GM23248 (cell line): ENCODE results near the gene GLT6D1. TPM values are rescaled to one million over a fixed set of nuclear protein-coding genes. Genes with fewer than 3 reads are reported as not detected.
"Not testable (repeated sequence)": the region's sequence is repeated elsewhere in the genome, so short reads cannot be mapped to it uniquely, and the experiment has no call there.

ENCODE experiments used
- DNase-seq: peaks from one replicate; pipeline ENCODE4 v3.0.0-alpha.2; 2015
- H2AFZ ChIP-seq: fragments of 200-600 bp; sonication (generic); 2 replicates; pipeline ENCODE4 v1.6.1; 2016; ENCODE audit warnings: antibody characterized with exemption
- H3F3A ChIP-seq: fragments of 200-600 bp; sonication (generic); 2 replicates; pipeline ENCODE4 v1.6.1; 2016; ENCODE audit warnings: mild to moderate bottlenecking, antibody characterized with exemption, mixed run types; ENCODE audit not compliant: insufficient read depth
- H3K27ac ChIP-seq: fragments of 200-600 bp; sonication (generic); 2 replicates; pipeline ENCODE4 v1.5.1; 2016; ENCODE audit warnings: mild to moderate bottlenecking
- H3K27me3 ChIP-seq: fragments of 200-600 bp; sonication (generic); replicated peaks from 2 replicates; pipeline ENCODE4 v1.6.1; 2016; ENCODE audit warnings: mild to moderate bottlenecking; ENCODE audit not compliant: insufficient read depth
- H3K36me3 ChIP-seq: fragments of 200-600 bp; sonication (generic); 2 replicates; pipeline ENCODE4 v1.6.1; 2016; ENCODE audit warnings: low read depth, mild to moderate bottlenecking
- H3K4me1 ChIP-seq: fragments of 200-600 bp; sonication (generic); 2 replicates; pipeline ENCODE4 v1.6.1; 2016; ENCODE audit warnings: mild to moderate bottlenecking; ENCODE audit not compliant: insufficient read depth
- H3K4me2 ChIP-seq: fragments of 200-600 bp; sonication (generic); one replicate; pipeline ENCODE4 v1.6.1; 2016; ENCODE audit warnings: mild to moderate bottlenecking; ENCODE audit not compliant: unreplicated experiment
- H3K4me3 ChIP-seq: fragments of 200-600 bp; sonication (generic); 2 replicates; pipeline ENCODE4 v1.5.1; 2016; ENCODE audit warnings: mild to moderate bottlenecking
- H3K79me2 ChIP-seq: fragments of 200-600 bp; sonication (generic); 2 replicates; pipeline ENCODE4 v1.6.1; 2016; ENCODE audit warnings: mild to moderate bottlenecking; ENCODE audit not compliant: insufficient read depth
- H3K9ac ChIP-seq: fragments of 200-600 bp; sonication (generic); 2 replicates; pipeline ENCODE4 v1.6.1; 2016; ENCODE audit warnings: mild to moderate bottlenecking
- H3K9me2 ChIP-seq: fragments of 200-600 bp; sonication (generic); 2 replicates; pipeline ENCODE4 v1.6.1; 2016; ENCODE audit warnings: mixed run types, mild to moderate bottlenecking, moderate library complexity; ENCODE audit not compliant: insufficient read depth
- H3K9me3 ChIP-seq: fragments of 200-600 bp; sonication (generic); one replicate; pipeline ENCODE4 v1.6.1; 2017; ENCODE audit warnings: low read depth
- H4K20me1 ChIP-seq: fragments of 200-600 bp; sonication (generic); 2 replicates; pipeline ENCODE4 v1.6.0; 2016; ENCODE audit not compliant: insufficient read depth
- EZH2 ChIP-seq: fragments of 200-600 bp; sonication (generic); IDR thresholded peaks from 2 replicates; pipeline ENCODE4 v1.6.1; 2018; ENCODE audit warnings: antibody characterized with exemption, mild to moderate bottlenecking; ENCODE audit not compliant: insufficient read depth, poor library complexity, severe bottlenecking
- EZH2phosphoT487 ChIP-seq: fragments of 200-600 bp; sonication (generic); IDR thresholded peaks from 2 replicates; pipeline ENCODE4 v1.6.1; 2018; ENCODE audit warnings: antibody characterized with exemption, moderate library complexity, mild to moderate bottlenecking, low read depth; ENCODE audit not compliant: insufficient read depth
- WGBS, 2 experiments: methylation state at CpG; one replicate each; pipeline ENCODE4 v1.1.6; 2015 to 2017; ENCODE audit warnings: low lambda C conversion rate in 2 of 2, low coverage in 1 of 2; ENCODE audit errors: missing lambda C conversion rate in 2 of 2; 5-methylcytosine and 5-hydroxymethylcytosine counted together
- in situ Hi-C: fragments of 300-500 bp; cut with MboI; formaldehyde crosslinking; loops from 2 replicates; pipeline ENCODE4 v1.15.0; 2020
- polyA plus RNA-seq: library from polyadenylated mRNA; unstranded; fragments of >200 nt; fragmentation: Nextera tagmentation; extraction: Ambion mirVana; gene quantifications from 2 replicates; pipeline ENCODE4 v1.2.1, GENCODE V29; 2016
- total RNA-seq: library from RNA; depleted of rRNA; stranded (reverse); fragments of >200 nt; shearing (Covaris generic); gene quantifications from 2 replicates; pipeline ENCODE4 v1.2.3, GENCODE V29; 2014

Gene GLT6D1
- total and polyA plus RNA-seq, 2 experiments from 2014 or later: not detected

DNA sequence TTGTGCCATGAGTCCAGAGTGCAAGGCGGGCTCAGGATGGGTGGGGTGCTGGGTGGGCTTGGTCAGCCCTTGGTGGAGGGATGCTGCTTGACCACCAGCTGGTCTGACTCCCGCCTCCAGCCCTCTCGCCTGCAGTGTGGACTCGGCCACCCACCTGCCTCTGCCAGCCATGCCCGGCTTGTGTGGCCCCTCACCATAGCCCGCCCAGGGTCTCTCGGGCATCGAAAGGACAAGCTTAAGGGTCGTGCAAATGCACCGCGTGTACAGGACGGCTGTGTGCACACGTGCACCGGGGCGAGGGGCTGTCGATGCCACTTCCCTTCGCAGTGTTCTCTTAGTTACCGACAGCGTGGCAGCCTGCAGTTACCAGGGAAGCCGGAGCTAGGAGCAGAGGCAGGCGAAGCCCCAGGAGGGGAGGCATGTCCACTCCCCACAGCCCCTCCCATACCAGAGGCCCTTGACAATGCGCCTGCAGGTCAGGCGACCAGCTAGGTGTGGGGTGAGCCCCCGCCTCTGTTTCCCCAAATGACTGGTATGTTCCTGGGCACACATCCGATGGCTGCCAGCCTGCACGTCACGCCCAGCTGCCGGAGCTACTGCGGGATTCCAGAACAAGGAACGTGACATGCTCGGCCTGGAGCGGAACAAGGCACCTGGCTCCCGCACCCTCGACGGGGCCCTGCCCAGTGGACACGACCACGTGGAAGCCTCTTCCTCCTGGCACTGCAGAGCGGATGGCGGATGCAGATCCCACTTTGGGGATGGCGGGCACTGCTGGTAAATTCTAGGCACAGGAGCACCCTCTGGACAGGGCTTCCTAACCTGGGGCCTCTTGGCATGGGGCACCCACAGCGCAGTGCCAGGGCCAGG, 31.6 kb upstream of the GLT6D1 start:
- Histone ChIP-seq H3K9me2 (no peaks in the 10 kb centered on the region), H3K27ac (no peak overlapping the region), H3K79me2 (no peaks in the 10 kb centered on the region), H3K27me3 (peaks cover 7% of the 10 kb centered on the region; the same call in 1 of the 2 replicates), H4K20me1 (no peaks in the 10 kb centered on the region), H3K9me3 (no peaks in the 10 kb centered on the region), H2AFZ (no peak overlapping the region), H3K36me3 (no peaks in the 10 kb centered on the region), H3K9ac (no peak overlapping the region), H3F3A (no peaks in the 10 kb centered on the region), H3K4me3 (no peak overlapping the region), H3K4me2 (no peak overlapping the region), H3K4me1 (no peaks in the 10 kb centered on the region)
- 59 to 60% methylated on average over 39 to 41 of the region's 41 CpGs for WGBS, 2 experiments
- DNase-seq: no peak
- TF ChIP-seq EZH2 (no peak), EZH2phosphoT487 (no peak)
- in situ Hi-C loops: no loop called here

DNA sequence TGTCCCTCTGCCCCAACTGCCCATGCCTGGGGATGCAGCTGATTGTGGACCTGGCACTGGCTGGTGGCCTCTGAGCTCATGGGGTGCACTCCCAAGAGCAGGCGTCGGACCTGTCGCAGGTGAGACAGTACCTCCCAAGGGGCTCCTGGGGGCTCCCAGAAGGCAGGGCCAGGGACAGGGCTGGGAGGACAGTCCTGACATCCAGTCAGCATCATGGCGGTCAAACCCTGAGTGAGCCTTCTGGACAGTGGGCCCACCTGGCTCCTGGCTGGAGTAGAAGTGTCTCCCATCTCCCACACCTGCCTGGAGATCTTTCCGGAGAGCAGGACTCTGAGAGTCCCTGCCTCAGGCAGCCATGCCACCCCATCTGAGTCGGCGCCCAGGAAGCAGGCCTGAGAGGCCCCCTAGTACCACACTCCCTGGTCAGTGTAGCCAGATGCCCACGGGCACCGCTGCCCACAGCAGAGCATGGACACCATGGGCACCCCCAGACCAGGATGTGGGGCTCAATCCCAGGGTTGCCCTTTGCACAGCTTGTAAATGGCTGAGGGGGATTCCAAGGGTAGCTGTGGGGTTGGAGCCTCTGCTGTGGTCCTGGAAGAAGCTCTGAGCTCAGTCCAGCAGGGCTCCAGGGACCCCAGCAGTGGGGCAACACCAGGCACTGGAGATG, 30.4 kb upstream of the GLT6D1 start:
- no peaks in the 10 kb centered on the region for H3K36me3 ChIP-seq
- H3K79me2 ChIP-seq: no peaks in the 10 kb centered on the region
- no peaks in the 10 kb centered on the region for H3K4me1 ChIP-seq
- H3K4me2 ChIP-seq: no peak overlapping the region
- H3K9ac ChIP-seq: no peak overlapping the region
- no peak overlapping the region for H3K27ac ChIP-seq
- no peaks in the 10 kb centered on the region for H3K9me2 ChIP-seq
- H3F3A ChIP-seq: no peaks in the 10 kb centered on the region
- no peaks in the 10 kb centered on the region for H4K20me1 ChIP-seq
- TF ChIP-seq EZH2phosphoT487: no peak
- TF ChIP-seq EZH2: no peak
- in situ Hi-C loops: no loop called here
- no peak for DNase-seq
- no peak overlapping the region for H3K4me3 ChIP-seq
- no peaks in the 10 kb centered on the region for H3K9me3 ChIP-seq
- no peak overlapping the region for H2AFZ ChIP-seq
- WGBS, 2 experiments: 59% methylated on average over 9 of the region's 9 CpGs
- H3K27me3 ChIP-seq: peaks cover 7% of the 10 kb centered on the region; the same call in 1 of the 2 replicates

DNA sequence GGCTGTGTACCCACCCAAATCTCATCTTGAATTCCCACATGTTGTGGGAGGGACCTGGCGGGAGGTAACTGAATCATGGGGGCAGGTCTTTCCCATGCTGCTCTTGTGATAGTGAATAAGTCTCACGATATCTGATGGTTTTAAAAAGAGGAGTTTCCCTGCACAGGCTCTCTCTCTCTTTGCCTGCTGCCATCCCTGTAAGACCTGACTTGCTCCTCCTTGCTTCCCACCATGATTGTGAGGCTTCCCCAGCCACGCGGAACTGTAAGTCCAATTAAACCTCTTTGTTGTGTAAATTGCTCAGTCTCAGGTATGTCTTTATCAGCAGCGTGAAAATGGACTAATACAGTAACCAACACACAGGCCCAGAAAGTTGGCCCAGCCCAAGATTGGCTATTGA, 29.7 kb upstream of the GLT6D1 start:
- H3K27me3 ChIP-seq, H3K36me3 ChIP-seq, H3K4me2 ChIP-seq, H3K9me3 ChIP-seq, H3K4me3 ChIP-seq, H3F3A ChIP-seq, in situ Hi-C loops, DNase-seq, H3K9me2 ChIP-seq, H3K79me2 ChIP-seq, H3K4me1 ChIP-seq, H3K27ac ChIP-seq, H2AFZ ChIP-seq, H3K9ac ChIP-seq, H4K20me1 ChIP-seq: not testable (repeated sequence)
- 13 to 15% methylated on average over 5 of the region's 5 CpGs for WGBS, 2 experiments

DNA sequence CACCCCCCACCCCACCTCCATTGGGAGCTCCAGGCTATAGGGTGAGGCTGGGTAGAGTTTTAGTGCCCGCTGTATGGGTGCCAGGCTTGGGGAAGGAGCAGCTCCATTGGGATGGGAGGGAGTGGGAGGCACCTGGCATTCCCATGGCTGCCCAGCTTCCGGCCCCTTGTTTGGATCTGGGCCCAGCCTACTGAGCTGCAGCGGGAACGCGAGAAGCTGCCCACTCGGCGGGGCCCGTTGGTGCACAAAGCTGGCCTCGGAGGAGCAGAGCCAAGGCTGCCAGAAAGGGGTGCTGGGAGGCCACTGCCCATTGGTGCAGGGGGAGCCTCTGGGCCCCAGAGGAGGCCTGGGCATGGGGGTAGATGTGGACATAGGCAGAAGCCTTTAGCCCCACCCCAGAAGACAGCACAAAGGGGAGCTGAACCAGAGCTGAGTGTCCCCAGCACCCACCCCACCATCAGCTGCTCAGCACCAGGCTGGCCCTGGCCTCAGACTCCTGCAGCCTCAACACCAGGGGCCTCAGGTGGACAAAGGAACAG, 28.2 kb upstream of the GLT6D1 start:
- H3K36me3 ChIP-seq: no peaks in the 10 kb centered on the region
- H3F3A ChIP-seq: no peaks in the 10 kb centered on the region
- H3K4me3 ChIP-seq: no peak overlapping the region
- in situ Hi-C loops: no loop called here
- no peaks in the 10 kb centered on the region for H3K4me1 ChIP-seq
- no peaks in the 10 kb centered on the region for H3K79me2 ChIP-seq
- H3K4me2 ChIP-seq: no peak overlapping the region
- H3K27ac ChIP-seq: no peak overlapping the region
- H3K9ac ChIP-seq: no peak overlapping the region
- no peaks in the 10 kb centered on the region for H3K9me2 ChIP-seq
- H2AFZ ChIP-seq: no peak overlapping the region
- no peak for DNase-seq
- no peak for TF ChIP-seq EZH2
- H4K20me1 ChIP-seq: no peaks in the 10 kb centered on the region
- H3K9me3 ChIP-seq: no peaks in the 10 kb centered on the region
- H3K27me3 ChIP-seq: peaks cover 7% of the 10 kb centered on the region; the same call in 1 of the 2 replicates
- 66 to 72% methylated on average over 8 to 9 of the region's 9 CpGs for WGBS, 2 experiments
